Activated CD4-positive, alpha-beta T cell treated with anti-CD3 and anti-CD28 coated beads for 4 hours (primary cell): ENCODE measurements around the gene CLECL1.
"Not testable (repeated sequence)": the region's sequence is repeated elsewhere in the genome, so short reads cannot be mapped to it uniquely, and the experiment has no call there.

ENCODE experiments used
- DNase-seq, 2 donors: peaks; one replicate each; pipeline ENCODE4 v3.0.0-alpha.2; 2020

The CLECL1 gene

DNA sequence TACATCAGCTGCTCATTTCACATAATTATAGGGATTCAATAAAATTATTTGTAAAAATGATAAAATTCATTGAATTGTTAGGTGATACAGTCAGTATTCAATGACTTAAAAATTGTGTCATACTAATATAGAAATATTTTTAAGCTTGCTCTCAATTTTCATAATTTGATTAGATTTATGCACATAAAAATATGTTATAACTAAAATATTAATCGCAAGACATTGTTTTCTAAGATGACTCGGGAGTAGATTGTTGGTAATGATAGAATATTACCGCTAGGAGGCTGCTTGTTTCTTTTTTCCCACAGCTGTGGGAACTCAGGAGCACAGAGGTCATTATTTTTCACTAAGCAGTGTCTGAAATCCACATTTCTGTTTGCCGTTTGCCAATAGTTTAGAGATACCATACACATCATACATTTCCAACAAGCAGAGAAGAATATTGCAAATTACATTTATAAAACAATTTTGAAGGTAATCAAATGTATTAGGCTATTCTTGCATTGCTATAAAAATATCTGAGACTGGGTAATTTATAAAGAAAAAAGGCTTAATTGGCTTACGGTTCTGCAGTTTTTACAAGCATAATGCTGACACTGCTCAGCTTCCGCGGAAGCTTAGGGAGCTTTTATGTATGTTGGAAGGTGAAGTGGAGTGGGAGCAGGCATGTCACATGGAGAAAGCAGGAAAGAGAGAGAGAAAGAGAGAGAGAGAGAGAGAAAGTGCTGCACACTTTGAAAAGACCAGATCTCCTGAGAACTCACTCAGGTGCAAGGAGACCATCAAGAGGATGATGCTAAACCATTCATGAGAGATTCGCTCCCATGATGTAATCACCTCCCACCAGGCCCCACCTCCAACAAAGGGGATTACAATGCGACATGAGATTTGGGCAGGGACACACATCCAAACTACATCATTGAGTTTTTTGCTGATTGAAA, 18.6 kb upstream of the CLECL1 start:
- peak; percentile 67 to 72 for DNase-seq

DNA sequence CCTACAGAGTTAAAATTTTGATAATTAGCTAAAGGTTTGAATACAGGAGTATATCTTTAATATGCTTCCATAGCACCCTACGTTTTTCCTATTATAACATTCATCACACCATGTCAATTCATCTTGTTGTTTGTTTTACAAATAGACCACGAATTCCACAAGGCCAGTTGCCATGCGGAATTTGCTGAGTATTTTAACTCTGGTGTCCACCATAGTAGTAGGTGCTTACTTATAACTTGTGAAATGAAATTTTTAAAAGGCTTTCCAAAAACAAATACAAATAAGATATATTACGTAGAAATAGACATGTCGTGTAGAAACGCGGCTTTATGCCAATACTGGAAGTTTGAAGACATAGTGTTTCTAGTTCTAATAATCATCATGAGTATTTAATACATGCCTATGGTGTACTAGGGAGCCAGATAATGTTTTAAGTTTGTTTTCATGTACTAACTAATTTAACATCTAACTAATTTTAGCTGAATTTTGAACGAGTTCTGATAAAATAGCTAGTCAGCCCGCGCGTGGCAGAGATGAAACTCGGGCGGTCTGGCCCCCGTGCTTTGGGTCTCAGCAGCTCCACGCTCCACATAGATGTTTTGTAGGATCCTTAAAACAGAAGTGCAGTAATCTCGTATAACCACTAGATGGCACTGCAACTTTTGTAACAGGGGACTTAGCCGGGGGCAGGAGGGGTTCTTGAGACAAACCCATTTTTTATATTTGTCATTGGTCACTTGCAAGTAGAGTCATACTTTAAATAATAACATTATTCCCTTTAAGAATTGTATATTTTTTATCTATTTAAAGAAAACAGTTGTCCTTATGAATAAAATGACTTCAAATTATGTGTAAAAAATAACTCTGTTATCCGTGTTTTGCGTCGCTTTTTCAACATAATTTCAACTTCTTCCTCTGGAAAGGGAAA, 17.6 kb upstream of the CLECL1 start:
- peak; percentile 72 to 75 for DNase-seq

DNA sequence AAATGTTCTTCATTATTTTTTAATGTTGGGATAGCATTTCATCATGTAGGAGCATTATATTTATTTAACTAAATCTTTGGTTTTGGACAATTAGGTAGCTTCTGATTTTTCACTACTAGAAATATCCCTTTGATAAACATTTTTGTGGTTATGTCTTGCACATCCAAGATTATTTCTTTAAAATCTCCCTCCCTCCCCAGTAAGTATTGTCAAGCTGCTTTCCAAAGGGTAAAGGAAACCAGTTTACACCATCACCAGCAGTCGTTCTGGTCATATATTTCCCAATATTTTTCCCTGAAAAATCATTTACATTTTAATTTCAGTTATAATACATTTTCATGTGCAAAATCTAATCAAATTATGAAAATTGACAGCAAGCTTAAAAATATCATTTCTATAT, 16.7 kb upstream of the CLECL1 start:
- no peak for DNase-seq

DNA sequence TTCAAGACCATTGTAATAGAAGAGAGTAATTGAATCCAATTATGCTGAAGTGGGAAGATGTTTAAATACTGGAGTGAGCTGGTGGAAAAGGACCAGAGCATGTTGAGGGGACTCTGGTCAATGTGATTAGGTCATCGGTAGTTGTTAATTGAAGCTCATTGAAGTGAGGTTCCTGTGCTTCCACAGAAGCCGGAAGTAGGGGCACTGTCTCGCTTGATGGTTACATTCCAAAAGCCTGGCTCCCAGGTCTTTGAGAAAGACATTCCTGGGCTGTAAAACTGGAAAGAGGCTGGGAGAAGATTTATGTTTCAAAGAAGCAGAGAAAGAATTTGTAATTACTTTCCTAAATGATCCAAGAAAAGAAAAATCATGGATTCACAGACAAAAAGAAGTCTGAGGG, 12.3 kb upstream of the CLECL1 start:
- no peak for DNase-seq

DNA sequence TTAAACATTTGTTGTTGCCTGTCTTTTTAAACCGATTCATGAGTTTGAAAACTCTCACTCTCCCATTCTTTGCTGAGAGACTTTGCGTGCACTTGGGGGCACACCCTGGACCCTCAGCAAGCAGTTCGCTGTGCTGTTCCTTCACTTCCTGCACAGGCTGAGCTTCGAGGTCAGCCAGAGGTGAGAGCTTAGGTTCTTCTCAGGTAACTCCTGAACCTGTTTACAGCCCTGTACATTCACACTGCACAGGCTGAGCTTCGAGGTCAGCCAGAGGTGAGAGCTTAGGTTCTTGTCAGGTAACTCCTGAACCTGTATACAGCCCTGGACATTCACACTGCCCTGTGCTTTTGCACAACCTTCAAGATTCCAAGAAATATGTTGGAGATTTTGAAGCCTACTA, 9.8 kb upstream of the CLECL1 start:
- DNase-seq: no peak

DNA sequence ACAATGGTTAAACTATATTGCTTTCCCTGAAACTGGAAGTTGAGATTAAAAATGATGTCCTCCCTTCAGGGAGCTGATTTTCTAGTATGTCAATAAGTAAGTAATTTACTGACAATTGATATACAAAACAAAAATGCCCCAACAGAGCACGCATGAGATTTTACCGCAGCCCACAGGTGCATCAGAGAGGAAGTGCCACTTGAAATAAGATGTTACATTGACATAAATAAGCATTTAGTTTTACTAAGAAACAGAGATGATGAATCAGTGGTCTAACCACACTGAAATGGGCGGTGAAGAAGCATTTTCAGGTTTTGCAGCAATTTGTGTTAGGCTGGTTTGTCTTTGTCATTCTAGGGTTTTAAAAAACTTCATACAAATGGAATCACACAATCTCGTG, 8.8 kb upstream of the CLECL1 start:
- DNase-seq: peak; percentile 64 to 65

DNA sequence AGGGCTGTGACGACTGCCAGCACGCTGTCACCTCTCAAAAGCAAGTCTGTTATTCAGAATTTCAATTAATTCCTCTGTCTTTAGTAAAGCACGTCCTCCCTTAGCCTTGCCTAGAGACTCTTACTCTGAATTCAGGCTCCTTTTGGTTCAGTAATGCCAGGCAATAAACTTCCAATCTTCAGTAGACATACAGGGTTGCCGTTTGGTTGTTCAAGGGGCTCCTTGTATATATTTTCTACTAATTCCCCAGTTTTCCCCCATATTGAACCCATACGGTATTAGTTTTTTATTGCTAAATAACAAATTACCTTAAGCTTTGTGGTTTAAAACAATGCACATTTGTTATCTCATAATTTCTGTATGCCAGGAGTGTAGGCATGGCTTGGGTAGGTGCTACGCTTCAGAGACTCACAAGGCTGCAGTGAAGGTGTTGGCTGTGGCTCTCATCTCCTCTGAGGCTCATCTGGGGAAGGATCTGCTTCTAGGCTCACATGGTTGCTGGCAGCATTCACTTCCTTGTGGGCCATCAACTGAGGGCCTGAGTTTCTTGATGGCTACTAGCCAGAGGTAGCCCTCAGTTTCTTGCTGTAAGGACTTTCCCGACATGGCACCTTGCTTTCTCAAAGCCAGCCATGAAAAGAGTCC, 7.3 kb upstream of the CLECL1 start:
- no peak for DNase-seq

DNA sequence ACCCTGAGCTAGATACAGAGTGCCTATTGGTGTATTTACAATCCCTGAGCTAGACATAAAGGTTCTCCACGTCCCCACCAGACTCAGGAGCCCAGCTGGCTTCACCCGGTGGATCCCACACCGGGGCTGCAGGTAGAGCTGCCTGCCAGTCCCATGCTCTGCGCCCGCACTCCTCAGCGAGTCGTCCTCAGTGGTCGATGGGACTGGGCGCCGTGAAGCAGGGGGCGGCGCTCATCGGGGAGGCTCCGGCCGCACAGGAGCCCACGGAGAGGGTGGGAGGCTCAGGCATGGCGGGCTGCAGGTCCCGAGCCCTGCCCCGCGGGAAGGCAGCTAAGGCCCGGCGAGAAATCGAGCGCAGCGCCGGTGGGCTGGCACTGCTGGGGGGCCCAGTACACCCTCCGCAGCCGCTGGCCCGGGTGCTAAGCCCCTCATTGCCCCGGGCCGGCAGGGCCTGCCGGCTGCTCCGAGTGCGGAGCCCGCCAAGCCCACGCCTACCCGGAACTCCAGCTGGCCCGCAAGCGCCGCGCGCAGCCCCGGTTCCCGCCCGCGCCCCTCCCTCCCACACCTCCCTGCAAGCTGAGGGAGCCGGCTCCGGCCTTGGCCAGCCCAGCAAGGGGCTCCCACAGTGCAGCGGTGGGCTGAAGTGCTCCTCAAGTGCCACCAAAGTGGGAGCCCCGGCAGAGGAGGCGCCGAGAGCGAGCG, 6.7 kb upstream of the CLECL1 start:
- not testable (repeated sequence) for DNase-seq

DNA sequence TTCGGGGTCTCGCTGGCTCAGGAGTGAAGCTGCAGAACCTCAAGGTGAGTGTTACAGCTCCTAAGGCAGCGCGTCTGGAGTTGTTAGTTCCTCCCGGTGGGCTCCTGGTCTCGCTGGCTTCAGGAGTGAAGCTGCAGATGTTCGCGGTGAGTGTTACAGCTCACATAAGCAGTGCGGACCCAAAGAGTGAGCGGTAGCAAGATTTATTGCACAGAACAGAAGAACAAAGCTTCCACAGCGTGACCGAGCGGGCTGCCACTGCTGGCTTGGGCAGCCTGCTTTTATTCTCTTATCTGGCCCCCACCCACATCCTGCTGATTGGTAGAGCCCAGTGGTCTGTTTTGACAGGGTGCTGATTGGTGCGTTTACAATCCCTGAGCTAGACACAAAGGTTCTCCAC, 6.0 kb upstream of the CLECL1 start:
- not testable (repeated sequence) for DNase-seq

DNA sequence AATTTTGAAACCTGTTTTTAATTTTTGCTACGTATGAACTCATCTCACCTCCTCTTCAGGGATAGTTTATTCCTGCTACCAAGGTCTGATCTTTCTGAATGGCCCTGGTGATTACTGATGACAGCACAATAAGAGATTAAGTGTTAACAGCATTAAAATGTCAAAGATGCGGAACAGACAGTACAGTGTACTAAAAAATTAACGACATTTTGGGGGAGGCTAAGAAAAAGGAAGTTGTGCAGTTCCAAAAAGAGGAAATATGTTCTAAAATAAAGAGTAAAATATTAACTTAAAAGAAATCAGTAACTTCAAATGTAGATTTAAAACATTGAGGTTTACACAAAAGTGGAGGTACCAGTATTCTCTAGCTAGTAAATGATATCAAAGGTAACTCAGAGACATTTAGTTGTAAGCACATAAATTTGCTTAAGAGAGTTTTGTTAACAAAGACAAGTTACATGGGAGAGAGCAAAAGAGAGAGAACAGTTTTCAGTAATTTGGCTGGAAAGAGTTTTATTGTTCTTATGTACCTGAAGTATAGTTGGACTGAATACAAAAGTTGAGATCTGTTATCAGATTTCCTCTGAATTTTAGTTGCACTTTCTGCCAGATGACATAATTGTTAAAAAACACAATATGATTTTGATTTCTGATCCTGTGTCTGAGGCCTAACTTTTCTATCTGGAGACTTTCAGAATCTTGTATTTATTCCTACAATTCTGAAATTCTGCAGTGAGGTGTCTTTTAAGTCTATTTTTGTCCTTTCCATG, 4.2 kb upstream of the CLECL1 start:
- DNase-seq: no peak

DNA sequence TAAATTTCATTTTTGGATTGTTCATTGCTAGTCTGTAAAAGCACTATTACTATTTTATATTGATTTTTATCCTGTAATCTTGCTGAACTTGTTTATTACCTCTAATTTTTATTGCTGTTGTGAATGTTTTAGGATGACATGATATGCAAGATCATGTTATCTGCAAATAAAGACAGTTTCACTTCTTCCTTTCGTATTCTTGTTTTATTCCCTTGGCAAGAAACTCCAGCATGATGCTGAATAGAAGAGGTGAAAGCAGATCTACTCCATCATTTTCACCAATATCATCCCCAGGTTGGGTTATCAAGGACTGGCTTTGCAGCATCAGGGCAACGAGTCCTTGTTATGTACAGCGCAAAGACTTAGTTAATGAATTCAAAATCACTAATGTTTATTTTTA, 2.7 kb upstream of the CLECL1 start:
- DNase-seq: no peak

DNA sequence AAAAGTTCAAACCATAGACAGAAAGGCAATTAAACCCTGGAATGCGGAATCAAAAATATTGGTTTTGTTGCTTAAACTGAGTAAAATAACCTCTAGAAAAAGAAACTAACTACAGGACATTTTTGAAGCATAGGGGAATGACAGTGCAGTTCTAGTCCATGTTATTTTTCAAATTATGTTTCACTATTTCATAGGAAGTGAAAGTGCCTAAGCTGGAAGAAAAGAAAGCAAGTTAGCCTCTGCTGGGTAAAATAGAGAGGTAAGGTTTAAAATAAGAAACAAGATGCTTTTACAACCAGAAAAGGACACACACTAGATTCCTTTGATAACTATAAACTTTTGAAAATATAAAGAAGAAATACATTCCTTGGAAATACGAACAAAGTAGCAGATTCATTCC, 1.1 kb downstream of the CLECL1 start:
- DNase-seq: no peak

DNA sequence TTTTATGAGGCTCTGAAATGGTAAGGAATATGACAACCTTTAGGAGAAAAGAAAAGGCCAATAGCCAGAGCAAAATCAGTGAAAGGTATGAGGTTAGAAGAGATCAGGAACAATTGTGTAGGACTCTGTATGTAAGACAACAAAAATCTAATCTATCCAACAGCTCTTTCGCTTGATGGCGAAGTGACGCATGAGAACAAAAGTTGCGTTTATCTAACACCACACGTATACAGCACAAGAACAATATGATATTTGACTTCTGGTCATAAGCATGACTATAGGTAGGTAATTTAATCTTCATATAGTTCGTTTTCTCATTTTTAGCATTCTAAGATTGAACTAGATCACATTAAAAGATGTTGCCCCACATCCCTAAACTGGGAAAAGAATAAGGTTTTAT, 1.5 kb downstream of the CLECL1 start:
- no peak for DNase-seq

DNA sequence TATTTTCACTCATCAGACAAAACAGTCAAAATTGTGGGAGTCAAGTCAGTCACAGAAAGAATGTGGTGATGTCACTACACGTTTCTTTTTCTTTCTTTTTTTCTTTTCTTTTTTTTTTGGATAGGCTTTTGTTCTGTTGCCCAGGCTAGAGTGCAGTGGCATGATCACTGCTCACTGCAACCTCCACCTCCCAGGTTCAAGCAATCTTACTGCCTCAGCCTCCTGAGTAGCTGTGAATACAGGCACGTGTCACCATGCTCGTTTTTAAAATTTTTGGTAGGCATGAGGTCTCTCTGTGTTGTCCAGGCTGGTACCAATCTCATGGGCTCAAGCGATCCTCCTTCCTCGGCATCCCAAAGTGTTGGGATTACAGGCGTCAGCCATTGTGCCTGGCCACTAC, 2.3 kb downstream of the CLECL1 start:
- DNase-seq: no peak

DNA sequence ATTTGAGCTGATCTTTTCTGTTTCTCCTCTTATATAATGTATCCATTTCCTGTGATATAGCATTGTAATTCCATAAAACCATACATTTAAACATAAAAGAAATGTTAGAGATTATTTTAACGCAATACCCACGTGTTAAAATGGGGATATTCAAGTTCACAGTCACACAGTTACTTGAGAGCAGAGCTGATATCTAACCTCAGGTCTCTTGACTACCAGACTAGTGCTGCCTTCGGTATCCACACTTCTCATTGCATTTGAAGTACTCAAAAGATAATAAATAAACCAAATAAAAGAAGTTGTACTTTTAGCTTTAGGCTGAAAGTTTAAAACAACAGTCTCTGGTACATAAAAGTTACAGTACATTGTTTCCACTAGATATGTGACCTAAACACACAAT, 2.9 kb downstream of the CLECL1 start:
- DNase-seq: no peak

DNA sequence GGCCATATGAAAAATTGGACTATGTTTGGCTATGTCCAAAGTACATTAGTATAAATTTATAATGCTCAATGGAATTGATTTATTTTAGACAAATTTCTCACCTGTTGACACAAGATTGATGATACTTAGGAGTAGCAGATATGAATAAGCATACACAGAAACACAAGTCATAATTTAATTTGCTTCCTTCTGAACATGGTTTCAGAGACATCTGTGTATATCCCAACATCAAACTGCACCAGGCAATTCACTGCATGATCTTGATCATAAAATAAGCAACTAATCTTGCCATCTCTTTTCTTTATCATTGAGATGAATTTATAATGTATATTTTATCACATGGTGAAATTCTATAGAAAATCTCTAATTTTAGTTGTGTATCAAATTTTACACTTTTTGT, 3.8 kb downstream of the CLECL1 start:
- DNase-seq: no peak

DNA sequence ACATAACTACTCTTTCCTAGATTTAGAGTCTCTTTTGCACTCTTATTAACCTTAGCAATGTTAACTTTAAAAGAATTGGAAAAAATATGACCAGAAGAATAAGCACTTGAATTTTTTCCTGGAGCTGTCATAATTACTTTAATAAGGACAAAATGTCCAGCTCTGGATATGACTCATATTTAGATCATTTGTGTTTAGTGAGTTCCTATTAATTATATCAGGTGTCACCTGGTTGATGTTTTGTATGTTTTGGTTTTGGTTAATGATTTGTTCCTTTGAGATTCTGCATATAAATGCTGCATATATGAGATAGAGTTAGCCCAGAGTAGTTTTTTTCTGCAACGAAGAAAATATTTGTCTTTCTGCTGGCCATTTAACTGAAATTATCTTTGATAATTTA, 5.1 kb downstream of the CLECL1 start:
- DNase-seq: no peak

DNA sequence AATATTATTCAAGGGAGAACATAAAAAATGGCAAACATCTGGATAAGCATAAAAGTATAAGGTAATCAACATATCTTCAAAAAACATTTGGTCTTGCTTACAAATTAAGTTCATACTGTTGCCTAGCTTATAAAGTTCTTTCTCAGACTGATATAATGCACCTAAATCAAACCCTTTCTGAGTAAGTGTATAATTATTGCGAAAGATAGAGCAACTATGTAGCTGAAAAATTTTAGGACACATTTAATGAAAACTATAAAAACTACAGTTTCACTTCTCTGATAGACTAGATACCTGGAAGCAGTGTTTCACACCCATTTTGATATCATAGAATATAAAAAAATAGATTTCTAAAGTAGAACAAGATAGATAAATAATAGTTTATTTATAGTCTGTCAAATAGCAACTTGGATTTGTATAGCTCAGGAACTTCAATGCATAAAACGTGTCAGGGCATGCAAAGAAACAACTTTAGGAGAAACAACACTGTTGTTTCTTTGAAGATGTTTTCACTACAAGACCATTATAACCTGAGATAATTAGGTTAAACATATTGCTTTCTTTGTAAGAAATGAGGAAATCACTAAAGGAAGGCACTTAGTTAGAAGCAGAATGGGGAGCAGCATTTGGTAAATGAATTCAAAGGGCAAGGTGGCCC, 7.6 kb downstream of the CLECL1 start:
- no peak for DNase-seq

DNA sequence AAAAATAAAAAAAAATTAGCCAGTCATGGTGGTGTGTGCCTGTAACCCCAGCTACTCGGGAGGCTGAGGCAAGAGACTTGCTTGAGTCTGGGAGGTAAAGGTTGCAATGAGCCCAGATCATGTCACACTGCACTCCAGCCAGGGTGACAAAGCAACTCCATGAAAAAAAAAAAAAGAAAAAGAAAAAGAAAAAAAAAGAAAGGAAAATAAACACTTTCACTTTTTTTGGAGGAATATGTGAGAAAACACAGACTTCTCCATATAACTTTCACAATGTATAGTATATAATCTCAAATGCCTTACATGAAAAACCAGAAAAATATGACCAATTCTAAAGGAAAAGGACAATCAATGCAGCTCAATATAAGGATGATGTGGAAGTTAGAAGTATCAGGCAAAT, 8.9 kb downstream of the CLECL1 start:
- DNase-seq: no peak

DNA sequence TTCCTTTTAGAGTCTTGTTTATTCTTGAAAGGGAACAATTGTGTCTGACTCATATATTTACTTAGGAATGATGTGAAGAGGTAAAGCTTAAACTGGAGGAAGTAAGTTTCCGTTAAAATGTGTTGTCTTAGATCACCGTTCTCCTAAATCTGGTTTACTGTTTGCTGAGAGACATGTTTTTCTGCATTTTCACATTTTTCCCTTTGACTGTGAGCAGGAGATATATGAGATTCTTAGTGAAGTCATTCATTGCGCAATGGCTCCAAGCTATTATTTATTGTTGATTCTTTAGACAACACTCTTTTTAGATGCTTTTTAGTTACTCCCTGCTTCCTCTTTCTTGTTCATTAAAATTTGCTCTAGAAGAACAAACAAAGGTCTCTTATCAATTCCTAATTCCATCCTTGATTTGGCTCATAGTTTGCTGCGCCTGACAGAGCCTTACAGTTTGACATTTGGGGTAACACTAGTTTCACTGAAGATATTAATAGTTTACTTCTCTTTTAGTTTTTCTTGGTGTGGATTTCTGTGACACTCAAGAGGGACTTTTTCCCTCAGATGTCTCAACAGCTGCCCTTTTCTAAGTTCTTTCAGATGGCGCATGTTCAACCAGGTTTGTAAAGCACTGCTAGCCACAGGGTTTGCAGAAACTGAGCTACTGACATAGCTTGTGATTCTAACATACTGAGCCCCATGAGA, 11.4 kb downstream of the CLECL1 start:
- DNase-seq: no peak

DNA sequence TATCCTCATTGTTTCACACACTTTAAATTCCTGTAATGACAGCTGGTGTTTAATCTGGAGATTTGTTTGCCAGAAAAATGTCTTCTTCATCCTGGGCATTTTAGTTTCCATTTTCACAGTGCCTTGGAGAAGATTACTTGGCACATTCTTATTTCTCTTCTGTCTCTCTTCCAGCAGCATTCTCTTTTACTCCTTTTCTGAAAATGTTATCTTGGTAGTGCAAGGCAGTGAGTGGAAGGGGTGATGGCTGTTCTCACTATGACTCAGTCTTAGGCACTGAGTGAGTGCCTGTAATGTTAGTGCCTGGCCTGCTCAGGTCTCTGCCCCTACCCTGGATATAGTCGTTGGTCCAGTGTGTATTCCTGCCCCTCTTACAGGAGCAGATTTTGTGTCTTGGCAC, 13.1 kb downstream of the CLECL1 start:
- no peak for DNase-seq
